HG03175 (cell line): ENCODE results near the gene PYGM.
"Not testable (repeated sequence)": the region's sequence is repeated elsewhere in the genome, so short reads cannot be mapped to it uniquely, and the experiment has no call there.

Source experiments
- ATAC-seq: cut with Tn5 transposase; IDR thresholded peaks from one replicate; pipeline ENCODE4 v1.9.1; 2021; ENCODE audit warnings: mild to moderate bottlenecking, moderate library complexity; ENCODE audit not compliant: unreplicated experiment

PYGM gene

GRCh38 chr11:64720167-64720566 lies 39.6 kb downstream of the PYGM start:
- ATAC-seq, result no peak

- no peak for ATAC-seq
Observed at GRCh38 chr11:64719406-64719805, 40.4 kb downstream of the PYGM start.

- no peak for ATAC-seq
Observed at GRCh38 chr11:64718780-64719124, 41.0 kb downstream of the PYGM start.

DNA sequence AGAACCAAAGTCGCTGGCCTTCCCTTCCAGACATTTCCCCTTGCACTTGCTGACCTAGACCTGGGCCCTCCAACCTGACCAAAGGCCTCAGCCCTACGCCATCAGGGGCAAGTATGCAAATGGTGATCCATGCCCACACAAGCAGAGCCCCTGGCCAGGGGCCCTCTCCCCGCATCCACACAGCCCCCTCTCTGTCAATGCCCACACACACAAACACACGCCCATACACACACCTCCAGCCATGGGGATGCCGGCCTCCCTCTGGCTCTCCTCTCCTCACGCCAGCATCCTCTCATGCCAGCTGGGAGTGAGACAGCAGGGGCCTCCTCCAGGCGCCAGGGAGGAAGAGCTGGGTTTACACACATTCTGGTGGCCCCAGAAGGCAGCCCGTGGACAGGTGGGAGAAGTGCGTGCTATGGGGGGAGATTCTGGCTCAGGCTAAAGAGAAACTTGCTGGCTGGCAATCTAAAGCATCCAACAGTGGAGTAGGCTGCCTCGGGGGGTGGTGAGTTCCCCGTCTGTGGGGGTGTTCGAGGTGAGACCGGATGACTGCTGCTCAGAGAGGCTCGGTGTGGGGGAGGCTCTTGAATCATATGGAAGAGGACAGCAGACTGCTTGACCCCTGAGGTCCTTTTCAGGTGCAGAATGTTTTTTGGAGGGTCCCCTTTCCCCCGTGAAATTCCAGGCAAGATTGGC lies 41.5 kb downstream of the PYGM start:
- no peak for ATAC-seq

GRCh38 chr11:64717268-64717578 lies 42.6 kb downstream of the PYGM start:
- no peak for ATAC-seq

DNA sequence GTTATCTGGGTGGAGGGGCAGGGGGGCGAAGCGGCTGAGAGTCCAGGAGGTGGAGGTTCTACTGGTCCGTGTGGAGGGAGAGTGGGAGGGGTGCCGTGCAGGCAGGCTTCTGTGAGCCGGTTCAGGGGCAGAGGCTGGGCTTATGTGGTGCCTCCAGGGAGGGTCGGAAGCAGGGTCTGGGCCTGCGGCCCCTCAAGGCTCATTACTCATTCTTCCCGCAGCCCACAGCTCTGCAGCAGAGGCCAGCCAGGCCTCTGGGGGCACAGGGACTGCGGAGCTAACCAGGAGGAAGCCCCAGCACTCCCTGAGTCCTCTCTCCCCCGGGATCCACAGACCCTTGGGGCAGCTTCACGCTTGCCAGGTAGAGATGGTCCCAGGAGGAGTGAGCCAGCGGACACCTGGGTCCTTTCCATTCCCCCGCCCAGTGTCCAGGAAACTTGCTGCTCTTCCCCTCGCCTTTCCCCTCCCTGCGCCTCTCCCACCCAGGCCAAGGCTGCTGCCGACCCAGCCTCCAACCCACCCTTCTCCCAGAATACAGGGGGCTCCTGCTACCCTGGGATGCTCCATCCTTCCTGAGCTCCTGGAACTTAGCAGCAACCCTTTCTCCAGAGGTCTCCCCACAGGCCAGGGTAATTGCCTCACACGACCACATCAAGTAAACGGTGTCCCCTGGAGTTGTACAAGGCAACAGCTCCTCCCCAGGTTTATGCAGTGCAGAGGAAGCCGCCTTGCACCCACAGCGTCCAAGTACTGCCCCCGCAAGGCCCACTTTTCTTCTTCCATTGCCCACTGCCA lies 43.1 kb downstream of the PYGM start:
- ATAC-seq, result no peak

- no peak for ATAC-seq
Observed at GRCh38 chr11:64715756-64716472, 43.9 kb downstream of the PYGM start.

DNA sequence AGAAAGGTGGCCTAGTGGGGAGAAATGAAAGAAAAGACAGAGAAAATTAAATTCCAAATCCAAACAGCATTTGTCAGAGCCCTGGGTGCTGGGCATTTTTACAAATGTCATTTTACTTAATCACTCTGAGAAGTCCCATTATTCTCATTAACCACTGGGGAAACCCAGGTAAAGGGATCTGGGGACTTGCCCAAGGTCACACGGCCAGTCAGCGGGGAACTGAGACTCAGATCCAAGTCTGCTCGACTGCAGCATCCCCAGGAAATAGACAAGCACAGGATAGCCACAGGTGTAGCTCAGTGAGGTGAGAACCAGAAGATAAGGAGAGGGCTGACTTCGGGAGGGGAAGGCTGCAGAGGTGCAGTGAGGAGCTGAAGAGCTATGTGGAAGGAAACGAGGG lies 44.7 kb downstream of the PYGM start:
- no peak for ATAC-seq

DNA sequence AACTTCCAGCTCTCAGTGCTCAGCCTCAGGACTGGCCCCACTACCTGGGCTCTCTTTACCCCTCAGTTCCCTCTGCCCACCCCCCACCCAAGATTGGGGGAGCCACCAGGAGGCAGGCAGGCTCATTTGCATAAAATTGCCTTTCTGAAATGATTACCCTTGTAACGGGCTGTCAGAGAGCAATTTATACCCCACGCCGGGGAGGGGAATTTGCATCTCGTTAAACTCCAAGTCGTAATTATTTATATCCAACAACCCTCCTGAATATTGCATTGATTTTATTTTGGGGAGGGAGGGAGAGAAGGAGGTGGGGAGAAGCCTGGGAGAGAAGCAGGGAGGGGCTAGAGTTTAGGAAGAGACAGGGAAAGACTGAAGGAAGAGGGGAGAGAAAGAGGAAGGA lies 45.1 kb downstream of the PYGM start:
- no peak for ATAC-seq

GRCh38 chr11:64713781-64714363 lies 45.9 kb downstream of the PYGM start:
- no peak for ATAC-seq

DNA sequence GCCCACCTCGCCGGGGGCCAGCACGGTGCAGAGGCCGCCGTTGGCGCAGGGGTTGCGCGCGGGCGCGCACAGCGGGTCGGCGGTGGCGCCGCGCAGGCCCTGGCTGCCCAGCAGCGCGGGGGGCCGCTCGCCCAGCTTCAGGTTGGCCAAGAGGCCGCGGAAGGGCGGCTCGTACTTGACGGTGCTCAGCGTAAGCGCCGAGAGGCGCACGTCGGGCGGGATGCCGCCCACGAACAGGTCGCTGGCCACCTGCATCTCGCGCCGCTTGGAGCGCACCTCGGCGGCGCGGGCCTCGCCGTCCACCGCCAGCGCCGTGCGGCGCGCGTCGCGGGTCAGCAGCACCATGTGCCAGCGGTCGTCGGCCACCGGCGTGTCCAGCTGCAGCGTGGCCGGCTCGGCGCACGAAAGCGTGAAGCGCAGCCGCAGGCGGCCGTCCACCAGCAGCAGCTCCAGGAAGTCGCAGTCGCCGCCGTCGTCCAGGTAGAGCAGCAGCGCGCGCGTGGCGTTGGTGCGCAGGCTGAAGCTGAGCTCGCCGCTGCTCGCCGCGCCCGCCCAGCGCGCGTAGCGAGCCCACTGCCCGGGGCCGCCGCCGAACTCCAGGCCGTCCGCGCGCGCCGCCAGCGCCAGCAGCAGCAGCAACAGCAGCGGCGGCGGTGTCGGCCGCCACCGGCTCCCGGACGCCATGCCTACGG lies 46.6 kb downstream of the PYGM start:
- ATAC-seq, result no peak

DNA sequence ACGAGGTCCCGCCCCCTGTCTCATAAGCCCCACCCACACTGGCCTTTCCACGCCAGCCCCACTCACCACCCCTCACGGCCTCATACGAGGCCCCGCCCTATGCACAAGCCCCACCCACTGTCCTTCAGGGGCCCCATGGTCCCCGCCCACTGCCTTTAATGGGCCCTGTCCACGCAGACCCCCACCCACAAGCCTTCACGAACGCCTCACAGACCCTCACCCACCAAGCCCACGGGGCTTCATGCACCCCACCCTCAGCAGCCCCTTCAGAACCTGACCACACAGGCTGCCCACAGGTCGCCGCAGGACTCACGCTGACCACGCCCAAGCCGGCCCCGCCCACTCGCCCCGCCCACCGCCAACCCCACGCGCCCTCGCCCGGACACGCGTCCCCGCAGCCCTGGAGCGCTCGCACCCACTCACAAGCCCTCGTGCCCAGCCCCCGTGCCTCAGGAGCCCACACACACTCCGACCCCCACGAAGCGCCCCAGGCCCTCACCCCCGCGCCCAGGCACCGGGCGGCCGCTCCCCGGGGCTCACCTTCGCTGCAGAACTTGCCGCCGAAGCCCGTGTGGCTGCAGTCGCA lies 47.3 kb downstream of the PYGM start:
- ATAC-seq, result no peak

GRCh38 chr11:64711956-64712362 lies 47.8 kb downstream of the PYGM start:
- ATAC-seq, result no peak

GRCh38 chr11:64711138-64711955 lies 48.4 kb downstream of the PYGM start:
- no peak for ATAC-seq

DNA sequence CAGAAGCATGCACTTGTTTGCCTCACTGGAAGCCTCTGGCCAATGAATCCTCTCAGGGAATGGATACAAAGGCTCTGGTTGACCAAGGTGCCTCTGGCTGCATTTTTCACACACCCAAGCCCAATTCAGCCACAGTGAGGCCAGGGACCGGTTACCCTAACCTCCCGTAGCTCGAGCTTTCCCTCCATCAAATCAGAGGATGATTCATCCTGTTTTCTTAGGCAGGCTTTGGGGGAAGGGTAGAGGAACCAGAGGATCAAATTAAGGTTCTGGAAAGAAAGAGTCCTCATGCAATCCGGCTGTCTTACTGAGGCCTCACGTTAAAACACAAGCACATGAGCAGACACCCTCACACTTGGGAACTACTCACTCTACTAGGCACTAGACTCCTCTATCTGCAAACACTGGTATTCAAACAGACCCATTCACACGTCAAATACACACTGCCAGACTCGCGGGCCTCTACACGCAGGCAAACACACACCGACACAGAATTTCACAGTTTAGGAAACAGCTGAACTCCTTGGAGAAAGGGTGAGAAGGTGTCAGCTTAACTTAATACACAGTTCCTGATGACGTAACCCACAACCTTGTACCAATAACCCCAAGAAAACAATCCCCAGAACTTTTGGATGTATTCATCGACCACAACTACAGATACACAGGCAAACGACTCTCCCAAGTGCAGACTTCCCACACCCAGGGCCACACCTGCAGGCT lies 49.2 kb downstream of the PYGM start:
- no peak for ATAC-seq

- ATAC-seq, result no peak
Observed at GRCh38 chr11:64705501-64705900, 54.3 kb downstream of the PYGM start.

GRCh38 chr11:64703048-64703447 lies 56.7 kb downstream of the PYGM start:
- no peak for ATAC-seq

DNA sequence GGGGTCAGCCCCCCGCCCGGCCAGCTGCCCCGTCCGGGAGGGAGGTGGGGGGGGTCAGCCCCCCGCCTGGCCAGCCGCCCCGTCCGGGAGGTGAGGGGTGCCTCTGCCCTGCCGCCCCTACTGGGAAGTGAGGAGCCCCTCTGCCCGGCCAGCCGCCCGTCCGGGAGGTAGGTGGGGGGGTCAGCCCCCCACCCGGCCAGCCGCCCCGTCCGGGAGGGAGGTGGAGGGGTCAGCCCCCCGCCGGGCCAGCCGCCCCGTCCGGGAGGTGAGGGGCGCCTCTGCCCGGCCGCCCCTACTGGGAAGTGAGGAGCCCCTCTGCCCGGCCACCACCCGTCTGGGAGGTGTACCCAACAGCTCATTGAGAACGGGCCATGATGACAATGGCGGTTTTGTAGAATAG lies 57.8 kb downstream of the PYGM start:
- not testable (repeated sequence) for ATAC-seq

DNA sequence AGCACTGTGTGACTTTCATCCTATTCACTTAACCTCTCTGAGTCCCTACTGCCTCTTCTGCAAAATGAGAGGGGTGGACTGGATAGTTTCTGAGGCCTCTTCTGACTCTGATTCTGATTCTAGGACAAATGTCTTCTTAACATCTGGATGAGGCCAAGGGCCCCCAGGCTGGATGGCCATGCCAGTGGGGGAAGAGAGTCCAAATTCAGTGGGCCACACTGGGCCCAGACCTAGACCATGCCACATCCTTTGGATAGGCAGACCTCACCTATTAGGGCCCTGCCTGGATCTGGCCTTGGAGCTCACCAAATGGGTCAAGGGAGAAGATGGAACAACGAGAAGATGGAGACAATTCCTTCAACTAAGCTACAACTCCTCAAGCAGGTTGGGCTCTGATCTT lies 61.3 kb downstream of the PYGM start:
- ATAC-seq, result no peak
